T-helper 1 cell treated with Interleukin-12 subunit alpha and Interleukin-12 subunit beta and Interleukin-4 antibody, amounts not matched to agents 30 μg/mL and 1 μg/mL, for 36 hours (primary cell): ENCODE results near the gene OPTN.
"Not testable (repeated sequence)": the region's sequence is repeated elsewhere in the genome, so short reads cannot be mapped to it uniquely, and the experiment has no call there.

Source experiments
- H3K27ac Mint-ChIP-seq: one replicate; pipeline ENCODE4 v1.8.0; 2021; ENCODE audit warnings: mild to moderate bottlenecking, mixed read lengths
- H3K27me3 Mint-ChIP-seq: one replicate; pipeline ENCODE4 v1.8.0; 2021; ENCODE audit warnings: low read depth, mixed read lengths
- H3K36me3 Mint-ChIP-seq: one replicate; pipeline ENCODE4 v1.8.0; 2021; ENCODE audit warnings: low read depth, mixed read lengths
- H3K4me1 Mint-ChIP-seq: one replicate; pipeline ENCODE4 v1.8.0; 2021; ENCODE audit warnings: low read depth, mixed read lengths
- H3K4me3 Mint-ChIP-seq: one replicate; pipeline ENCODE4 v1.8.0; 2021; ENCODE audit warnings: mild to moderate bottlenecking, moderate library complexity, mixed read lengths
- H3K9me3 Mint-ChIP-seq: one replicate; pipeline ENCODE4 v1.8.0; 2021; ENCODE audit warnings: mixed read lengths

OPTN gene

GRCh38 chr10:13099666-13100348, at the start of gene OPTN:
TSS of gene OPTN (plus strand) at chr10:13100163. CDS start at chr10:13109123, 8,960 bp downstream.
- Mint-ChIP-seq H3K36me3 (peaks cover 23% of the 10 kb centered on the region), H3K27me3 (no peaks in the 10 kb centered on the region), H3K27ac (peak within 1 kb of the TSS; percentile 94), H3K9me3 (no peaks in the 10 kb centered on the region), H3K4me3 (peak within 1 kb of the TSS; percentile 96), H3K4me1 (peaks cover 42% of the 10 kb centered on the region)

- H3K36me3 Mint-ChIP-seq, result no peaks in the 10 kb centered on the region
- peaks cover 3% of the 10 kb centered on the region for H3K27me3 Mint-ChIP-seq
- no peaks in the 10 kb centered on the region for H3K9me3 Mint-ChIP-seq
- H3K4me1 Mint-ChIP-seq, result no peaks in the 10 kb centered on the region
- H3K27ac Mint-ChIP-seq, result no peak overlapping the region
- no peak overlapping the region for H3K4me3 Mint-ChIP-seq
Observed at GRCh38 chr10:13051126-13051694, 48.8 kb upstream of the OPTN start.

- not testable (repeated sequence) for H3K27ac Mint-ChIP-seq, H3K4me1 Mint-ChIP-seq, H3K27me3 Mint-ChIP-seq, H3K36me3 Mint-ChIP-seq, H3K9me3 Mint-ChIP-seq, H3K4me3 Mint-ChIP-seq
Observed at GRCh38 chr10:13053208-13053607, 46.8 kb upstream of the OPTN start.

- no peaks in the 10 kb centered on the region for H3K4me1 Mint-ChIP-seq
- no peak overlapping the region for H3K4me3 Mint-ChIP-seq
- no peaks in the 10 kb centered on the region for H3K27me3 Mint-ChIP-seq
- no peak overlapping the region for H3K27ac Mint-ChIP-seq
- H3K9me3 Mint-ChIP-seq, result no peaks in the 10 kb centered on the region
- H3K36me3 Mint-ChIP-seq, result no peaks in the 10 kb centered on the region
Observed at GRCh38 chr10:13053794-13054462, 46.0 kb upstream of the OPTN start.

DNA sequence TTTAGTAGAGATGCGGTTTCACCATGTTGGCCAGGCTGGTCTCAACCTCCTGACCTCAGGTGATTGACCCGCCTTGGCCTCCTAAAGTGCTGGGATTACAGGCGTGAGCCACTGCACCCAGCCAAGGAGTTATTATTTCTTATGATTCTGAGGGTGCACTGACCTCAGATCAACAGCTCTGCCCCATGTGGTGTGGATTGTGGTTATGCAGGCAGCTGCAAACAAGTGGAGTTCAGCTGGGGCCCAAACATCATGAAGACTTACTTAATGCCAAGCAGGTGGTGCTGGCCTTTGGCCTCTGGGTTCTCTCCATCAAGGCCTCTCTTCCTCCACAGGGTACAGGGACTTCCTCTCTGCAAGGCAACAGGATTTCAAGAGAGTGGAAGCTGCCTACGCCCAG, 45.1 kb upstream of the OPTN start:
- H3K4me1 Mint-ChIP-seq, result no peaks in the 10 kb centered on the region
- H3K27ac Mint-ChIP-seq, result no peak overlapping the region
- H3K9me3 Mint-ChIP-seq, result no peaks in the 10 kb centered on the region
- H3K4me3 Mint-ChIP-seq, result no peak overlapping the region
- H3K27me3 Mint-ChIP-seq, result no peaks in the 10 kb centered on the region
- no peaks in the 10 kb centered on the region for H3K36me3 Mint-ChIP-seq

GRCh38 chr10:13056456-13057077, 43.4 kb upstream of the OPTN start:
- no peak overlapping the region for H3K4me3 Mint-ChIP-seq
- no peaks in the 10 kb centered on the region for H3K36me3 Mint-ChIP-seq
- H3K27me3 Mint-ChIP-seq, result peaks cover 4% of the 10 kb centered on the region
- no peaks in the 10 kb centered on the region for H3K9me3 Mint-ChIP-seq
- H3K4me1 Mint-ChIP-seq, result no peaks in the 10 kb centered on the region
- H3K27ac Mint-ChIP-seq, result no peak overlapping the region

GRCh38 chr10:13062803-13063202, 37.2 kb upstream of the OPTN start:
- Mint-ChIP-seq H3K4me1 (no peaks in the 10 kb centered on the region), H3K27me3 (peaks cover 8% of the 10 kb centered on the region), H3K27ac (no peak overlapping the region), H3K9me3 (no peaks in the 10 kb centered on the region), H3K4me3 (no peak overlapping the region), H3K36me3 (no peaks in the 10 kb centered on the region)

GRCh38 chr10:13066527-13066926, 33.4 kb upstream of the OPTN start:
- Mint-ChIP-seq H3K27ac (no peak overlapping the region), H3K36me3 (no peaks in the 10 kb centered on the region), H3K9me3 (no peaks in the 10 kb centered on the region), H3K4me3 (no peak overlapping the region), H3K27me3 (peaks cover 12% of the 10 kb centered on the region), H3K4me1 (no peaks in the 10 kb centered on the region)

GRCh38 chr10:13067431-13067830, 32.5 kb upstream of the OPTN start:
- H3K4me3 Mint-ChIP-seq, result no peak overlapping the region
- H3K36me3 Mint-ChIP-seq, result no peaks in the 10 kb centered on the region
- no peaks in the 10 kb centered on the region for H3K9me3 Mint-ChIP-seq

GRCh38 chr10:13068071-13068470, 31.9 kb upstream of the OPTN start:
- H3K4me3 Mint-ChIP-seq, result no peak overlapping the region
- H3K36me3 Mint-ChIP-seq, result no peaks in the 10 kb centered on the region
- H3K4me1 Mint-ChIP-seq, result no peaks in the 10 kb centered on the region
- no peak overlapping the region for H3K27ac Mint-ChIP-seq
- H3K27me3 Mint-ChIP-seq, result peaks cover 12% of the 10 kb centered on the region
- H3K9me3 Mint-ChIP-seq, result no peaks in the 10 kb centered on the region

More at GRCh38 chr10:13067431-13067830, 32.5 kb upstream of the OPTN start:
- H3K27ac Mint-ChIP-seq, result no peak overlapping the region
- H3K4me1 Mint-ChIP-seq, result no peaks in the 10 kb centered on the region
- peaks cover 12% of the 10 kb centered on the region for H3K27me3 Mint-ChIP-seq

- Mint-ChIP-seq H3K27ac (no peak overlapping the region), H3K4me3 (no peak overlapping the region), H3K27me3 (peaks cover 12% of the 10 kb centered on the region), H3K4me1 (no peaks in the 10 kb centered on the region), H3K9me3 (no peaks in the 10 kb centered on the region), H3K36me3 (no peaks in the 10 kb centered on the region)
Observed at GRCh38 chr10:13068484-13068883, 31.5 kb upstream of the OPTN start.

GRCh38 chr10:13072339-13072738, 27.6 kb upstream of the OPTN start:
- Mint-ChIP-seq H3K27me3 (peaks cover 30% of the 10 kb centered on the region), H3K36me3 (no peaks in the 10 kb centered on the region), H3K4me3 (no peak overlapping the region)

GRCh38 chr10:13074563-13075451, 25.2 kb upstream of the OPTN start:
- H3K36me3 Mint-ChIP-seq, result peaks cover 3% of the 10 kb centered on the region
- no peaks in the 10 kb centered on the region for H3K4me1 Mint-ChIP-seq
- peaks cover 23% of the 10 kb centered on the region for H3K27me3 Mint-ChIP-seq
- H3K9me3 Mint-ChIP-seq, result peaks cover 16% of the 10 kb centered on the region
- no peak overlapping the region for H3K4me3 Mint-ChIP-seq
- H3K27ac Mint-ChIP-seq, result no peak overlapping the region

More at GRCh38 chr10:13072339-13072738, 27.6 kb upstream of the OPTN start:
- Mint-ChIP-seq H3K4me1 (no peaks in the 10 kb centered on the region), H3K9me3 (no peaks in the 10 kb centered on the region), H3K27ac (no peak overlapping the region)
